Femur (tissue), 1 donor: Measurements from ENCODE around the gene CCDC32.

Experiments
- DNase-seq: peaks from one replicate; pipeline ENCODE4 v3.0.0-alpha.2; 2017

Gene CCDC32

DNA sequence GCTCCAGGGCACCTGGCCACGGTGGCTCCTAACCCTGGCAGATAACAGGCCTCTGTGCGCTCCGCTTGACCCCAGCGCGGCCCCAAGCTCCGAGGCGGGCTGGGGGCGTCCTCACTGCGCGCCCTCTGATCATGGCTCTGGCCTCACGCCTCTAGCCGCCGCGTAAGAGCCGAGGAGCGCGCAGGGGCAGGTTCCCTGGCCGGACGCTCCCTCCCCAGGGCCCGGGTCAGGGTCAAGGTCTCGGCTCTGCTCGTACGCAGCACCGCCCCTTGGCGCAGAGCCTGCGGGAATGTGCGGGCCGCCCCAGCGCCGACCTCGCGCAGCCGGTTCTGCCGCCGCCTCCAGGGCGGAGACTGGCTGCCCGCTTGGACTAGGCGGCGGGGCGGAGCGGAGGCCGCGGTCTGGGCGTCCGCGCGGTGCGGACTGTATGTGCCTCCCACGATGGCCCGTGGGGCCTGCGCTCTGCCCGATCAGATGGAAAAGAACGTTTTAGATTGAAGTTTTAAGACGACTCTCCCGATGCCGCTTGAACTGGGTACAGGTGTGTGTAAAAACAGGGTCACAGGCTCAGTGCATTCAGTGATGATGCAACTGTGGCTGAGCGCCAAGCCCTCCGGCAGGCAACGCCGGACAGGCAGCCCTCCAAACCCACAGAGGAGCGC is 53.2 kb downstream of the CCDC32 start:
- peak; percentile 73 for DNase-seq

DNA sequence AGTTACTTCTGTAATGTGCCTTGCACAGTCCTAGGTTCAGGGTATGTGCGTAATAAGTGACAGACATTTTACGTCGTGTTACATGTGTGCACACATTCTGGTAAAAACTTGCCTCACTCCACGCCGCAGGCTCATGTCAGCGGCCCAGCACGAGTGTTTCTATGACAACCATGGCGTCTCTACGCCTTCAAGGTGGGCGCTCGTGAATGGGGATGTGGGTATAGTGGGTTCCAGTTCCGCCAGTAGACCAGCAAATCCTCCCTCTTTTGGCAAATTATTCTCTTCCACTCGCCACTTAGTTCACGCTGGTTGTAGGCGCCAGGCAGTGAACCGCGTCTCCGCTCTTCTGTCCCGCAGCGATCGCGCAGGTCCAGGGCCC is 53.8 kb downstream of the CCDC32 start:
- DNase-seq, result peak; percentile 27

DNA sequence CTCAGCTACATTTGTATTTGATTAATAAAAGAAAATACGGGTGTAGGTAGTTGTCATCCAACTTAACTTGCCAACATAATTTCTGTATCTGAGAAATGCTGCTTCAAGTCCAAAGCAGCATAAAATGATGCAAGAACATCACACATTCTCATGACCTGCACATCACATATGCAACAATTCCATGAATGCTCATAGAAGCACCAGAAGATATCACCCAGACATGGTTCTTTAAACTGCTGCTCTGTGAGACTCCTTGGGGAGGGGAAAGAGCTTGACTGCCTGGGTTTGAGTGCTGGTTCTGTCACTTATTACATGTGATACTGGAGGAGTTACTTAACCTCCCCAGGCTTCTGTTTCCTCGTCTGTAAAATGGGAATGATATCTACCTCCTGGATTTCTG is 54.6 kb downstream of the CCDC32 start:
- DNase-seq, result no peak

DNA sequence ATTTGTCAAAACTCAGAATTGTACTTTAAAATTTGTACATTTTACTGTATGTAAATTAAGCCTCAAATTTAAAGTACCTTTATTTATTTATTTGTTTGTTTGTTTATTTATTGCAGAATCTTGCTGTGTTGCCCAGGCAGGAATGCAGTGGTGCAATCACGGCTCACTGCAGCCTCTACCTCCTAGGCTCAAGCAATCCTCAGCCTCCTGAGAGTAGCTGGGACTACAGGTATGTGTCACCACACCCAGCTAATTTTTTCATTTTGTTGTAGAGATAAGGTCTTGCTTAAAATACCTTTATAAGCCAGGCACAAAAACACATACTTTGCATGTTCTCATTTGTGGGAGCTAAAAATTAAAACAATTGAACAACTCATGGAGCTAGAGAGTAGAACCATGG is 56.6 kb downstream of the CCDC32 start:
- DNase-seq, result no peak

DNA sequence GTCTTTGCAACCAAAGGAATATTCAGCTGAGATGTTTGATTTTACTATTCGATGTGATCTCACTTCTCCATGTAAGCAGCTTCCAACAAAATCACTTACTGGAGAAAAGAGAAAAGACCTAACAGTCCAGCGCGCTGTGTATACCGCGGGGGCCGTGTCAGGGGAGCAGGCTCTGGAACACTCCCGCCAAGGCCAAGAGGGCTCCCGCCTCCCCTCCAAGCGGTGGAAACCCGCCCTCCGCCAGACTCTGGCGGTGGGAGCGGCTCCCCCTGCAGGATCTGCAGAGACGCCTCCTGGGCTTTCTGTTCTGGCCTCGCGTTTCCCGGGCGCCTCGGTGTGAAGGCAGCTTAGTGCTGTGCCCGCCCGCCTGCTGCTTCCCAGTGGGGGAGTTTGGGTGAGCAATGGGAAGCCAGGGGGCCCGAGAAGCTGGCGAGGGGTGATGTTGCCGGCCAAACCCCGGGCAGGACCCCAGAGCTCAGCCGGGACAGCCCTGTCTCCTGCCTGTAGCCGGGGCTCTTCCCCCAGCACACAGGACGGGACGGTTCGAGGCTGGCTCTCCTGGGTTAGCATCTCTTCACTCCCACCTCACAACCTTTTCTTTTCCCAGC is 57.8 kb downstream of the CCDC32 start:
- DNase-seq, result peak; percentile 90
